HG03095 (cell line): ENCODE results near the gene MICAL3.
A peak's percentile ranks its signal among the peaks of the same experiment; 100 is the strongest.

ENCODE experiments used
- ATAC-seq: cut with Tn5 transposase; IDR thresholded peaks from one replicate; pipeline ENCODE4 v1.9.1; 2021; ENCODE audit warnings: moderate library complexity; ENCODE audit not compliant: unreplicated experiment

The MICAL3 gene

GRCh38 chr22:17802822-17803221 lies 221.5 kb downstream of the MICAL3 start:
- no peak for ATAC-seq

- ATAC-seq: no peak
These were observed 221.9 kb downstream of the MICAL3 start for GRCh38 chr22:17802411-17802810.

GRCh38 chr22:17797721-17798559 lies 226.4 kb downstream of the MICAL3 start:
- ATAC-seq: peak; percentile 43

GRCh38 chr22:17796695-17797094 lies 227.7 kb downstream of the MICAL3 start:
- no peak for ATAC-seq

GRCh38 chr22:17795661-17796548 lies 228.5 kb downstream of the MICAL3 start:
- no peak for ATAC-seq

- ATAC-seq: no peak
These were observed 229.4 kb downstream of the MICAL3 start for GRCh38 chr22:17794726-17795542.

- no peak for ATAC-seq
These were observed 231.4 kb downstream of the MICAL3 start for GRCh38 chr22:17792854-17793434.

- ATAC-seq: no peak
These were observed 232.1 kb downstream of the MICAL3 start for GRCh38 chr22:17792299-17792698.

- no peak for ATAC-seq
These were observed 233.2 kb downstream of the MICAL3 start for GRCh38 chr22:17791196-17791595.

- ATAC-seq: no peak
These were observed 234.8 kb downstream of the MICAL3 start for GRCh38 chr22:17789379-17790200.

- ATAC-seq: no peak
These were observed 235.6 kb downstream of the MICAL3 start for GRCh38 chr22:17788528-17789378.

- ATAC-seq: no peak
These were observed 236.5 kb downstream of the MICAL3 start for GRCh38 chr22:17787716-17788330.

GRCh38 chr22:17787241-17787640 lies 237.1 kb downstream of the MICAL3 start:
- no peak for ATAC-seq

GRCh38 chr22:17786435-17787161 lies 237.8 kb downstream of the MICAL3 start:
- no peak for ATAC-seq

- no peak for ATAC-seq
These were observed 238.9 kb downstream of the MICAL3 start for GRCh38 chr22:17785185-17786184.

- no peak for ATAC-seq
These were observed 239.6 kb downstream of the MICAL3 start for GRCh38 chr22:17784776-17785175.
